Gastroesophageal sphincter (tissue), 4 donors: Measurements from ENCODE around the gene COL5A2. TPM values are rescaled to one million over a fixed set of nuclear protein-coding genes. Genes with fewer than 3 reads are reported as not detected.

ENCODE experiments used
- ATAC-seq: fragments of 150-250 bp; one replicate; pipeline ENCODE4 v1.9.1; 2016; ENCODE audit warnings: mild to moderate bottlenecking, moderate library complexity
- H3K27ac ChIP-seq, 4 donors: fragments of 200-600 bp; sonication (generic) in 3 of 4; 1 replicate in 3 of 4; 2 replicates in 1 of 4; pipeline ENCODE4 v1.5.1; 2016 to 2019
- H3K27me3 ChIP-seq: fragments of 200-600 bp; sonication (generic); one replicate; pipeline ENCODE4 v1.5.1; 2019
- H3K36me3 ChIP-seq, 2 donors: fragments of 200-600 bp; sonication (generic); one replicate each; pipeline ENCODE4 v1.5.1; 2019; ENCODE audit warnings: control low read depth in 1 of 2
- H3K4me1 ChIP-seq, 3 donors: fragments of 200-600 bp; sonication (generic); 1 replicate in 2 of 3; 2 replicates in 1 of 3; pipeline ENCODE4 v1.5.1; 2016 to 2019; ENCODE audit warnings: control low read depth in 2 of 3
- H3K4me3 ChIP-seq, 2 donors: fragments of 200-600 bp; sonication (generic); one replicate each; pipeline ENCODE4 v1.5.1; 2019; ENCODE audit warnings: mild to moderate bottlenecking in 1 of 2, moderate library complexity in 1 of 2
- H3K9me3 ChIP-seq, 3 donors: fragments of 200-600 bp; sonication (generic); one replicate each; pipeline ENCODE4 v1.5.1; 2017 to 2019; ENCODE audit warnings: control low read depth in 2 of 3
- CTCF ChIP-seq, 4 experiments: fragments of 200-600 bp in 2 of 4; fragments of 450-650 bp in 2 of 4; sonication (generic) in 1 of 4; IDR thresholded peaks; one replicate each; pipeline ENCODE4 v1.5.1; 2017 to 2019; ENCODE audit warnings: antibody characterized with exemption in 4 of 4, mild to moderate bottlenecking in 2 of 4, moderate library complexity in 2 of 4
- EP300 ChIP-seq: sonication (generic); formaldehyde crosslinking; IDR thresholded peaks from one replicate; pipeline ENCODE4 v1.6.1; 2017; ENCODE audit warnings: antibody characterized with exemption, mild to moderate bottlenecking
- POLR2A ChIP-seq, 2 donors: fragments of 450-650 bp; IDR thresholded peaks; one replicate each; pipeline ENCODE4 v1.6.1; 2017; ENCODE audit warnings: antibody characterized with exemption in 2 of 2, mild to moderate bottlenecking in 2 of 2, moderate library complexity in 1 of 2
- POLR2AphosphoS5 ChIP-seq: sonication (generic); formaldehyde crosslinking; IDR thresholded peaks from one replicate; pipeline ENCODE4 v1.6.1; 2017; ENCODE audit warnings: antibody characterized with exemption
- WGBS, 2 donors: methylation state at CpG; one replicate each; pipeline ENCODE4 v1.1.5; 2018; ENCODE audit warnings: low coverage in 1 of 2; 5-methylcytosine and 5-hydroxymethylcytosine counted together
- total RNA-seq, 4 donors: library from RNA; depleted of rRNA; stranded (reverse); fragments of >200 nt; gene quantifications; one replicate each; pipeline ENCODE4 v1.1.0, GENCODE V29; 2016

Gene COL5A2
- total RNA-seq, 4 donors from 2014 or later: 57.3 to 104 (median 80.9) TPM

GRCh38 chr2:189018631-189019030, 160.9 kb downstream of the COL5A2 start:
- Histone ChIP-seq H3K27ac (no peak overlapping the region), H3K4me3 (no peak overlapping the region), H3K36me3 (no peaks in the 10 kb centered on the region), H3K9me3 (no peaks in the 10 kb centered on the region), H3K4me1 (peaks cover 8 to 20% (median 11%) of the 10 kb centered on the region in 3 donors), H3K27me3 (no peaks in the 10 kb centered on the region)
- no peak for ATAC-seq
- TF ChIP-seq CTCF (IDR thresholded peaks at IDR 0.05) (no peak), EP300 (no peak), POLR2A (IDR thresholded peaks at IDR 0.05) (no peak), POLR2AphosphoS5 (no peak)

- no peaks in the 10 kb centered on the region for H3K9me3 ChIP-seq
- no peaks in the 10 kb centered on the region for H3K27me3 ChIP-seq
- H3K4me3 ChIP-seq: no peak overlapping the region
- H3K4me1 ChIP-seq: peaks cover 8 to 33% (median 11%) of the 10 kb centered on the region in 3 donors
- peaks cover 0 to 11% of the 10 kb centered on the region in 2 donors for H3K36me3 ChIP-seq
- no peak for ATAC-seq
- TF ChIP-seq EP300: no peak
- TF ChIP-seq POLR2A (IDR thresholded peaks at IDR 0.05): no peak
- no peak for TF ChIP-seq CTCF (IDR thresholded peaks at IDR 0.05)
- no peak for TF ChIP-seq POLR2AphosphoS5
- H3K27ac ChIP-seq: no peak overlapping the region
Observed at GRCh38 chr2:189016311-189016861, 163.2 kb downstream of the COL5A2 start.

- peaks cover 8 to 43% (median 11%) of the 10 kb centered on the region in 3 donors for H3K4me1 ChIP-seq
- WGBS, 2 donors: 14 to 37% methylated on average over 1 of the region's 1 CpG
- H3K27me3 ChIP-seq: no peaks in the 10 kb centered on the region
- TF ChIP-seq CTCF (IDR thresholded peaks at IDR 0.05) (no peak), POLR2AphosphoS5 (no peak), POLR2A (IDR thresholded peaks at IDR 0.05) (no peak), EP300 (no peak)
- H3K36me3 ChIP-seq: peaks cover 5 to 21% of the 10 kb centered on the region in 2 donors
- no peaks in the 10 kb centered on the region for H3K9me3 ChIP-seq
- H3K27ac ChIP-seq: peak overlapping the region; percentile 12 to 71 (median 34)
- ATAC-seq: no peak
- no peak overlapping the region for H3K4me3 ChIP-seq
Observed at GRCh38 chr2:189015359-189015758, 164.2 kb downstream of the COL5A2 start.

GRCh38 chr2:189014449-189015138, 165.0 kb downstream of the COL5A2 start:
- Histone ChIP-seq H3K9me3 (no peaks in the 10 kb centered on the region), H3K36me3 (peaks cover 7 to 29% of the 10 kb centered on the region in 2 donors), H3K4me3 (no peak overlapping the region), H3K27me3 (no peaks in the 10 kb centered on the region), H3K4me1 (peaks cover 8 to 45% (median 11%) of the 10 kb centered on the region in 3 donors), H3K27ac (peak overlapping the region; percentile 49 to 71 (median 66))
- WGBS, 2 donors: 22 to 40% methylated on average over 2 of the region's 2 CpGs
- peak; percentile 42 for ATAC-seq
- TF ChIP-seq POLR2AphosphoS5: peak; percentile 84
- TF ChIP-seq EP300: no peak
- no peak for TF ChIP-seq CTCF (IDR thresholded peaks at IDR 0.05)
- TF ChIP-seq POLR2A (IDR thresholded peaks at IDR 0.05): no peak
